HepG2 (cell line): ENCODE results near the gene XK. TPM values are rescaled to one million over a fixed set of nuclear protein-coding genes. Genes with fewer than 3 reads are reported as not detected.

Source experiments
- ATAC-seq: fragments of 200-7000 bp; cut with Tn5 transposase; 3 replicates; pipeline ENCODE4 v1.9.1; 2020; ENCODE audit warnings: mild to moderate bottlenecking, moderate library complexity
- BruUV-seq: library from RNA; stranded (reverse); fragments of 400-500 nt; replicated peaks from 2 replicates; lab custom pipeline; 2021; lab: Mats Ljungman, UMichigan
- CTCF ChIA-PET: fragments of 300-600 bp; formaldehyde crosslinking; extraction: SDS; loops from one replicate; lab custom pipeline; 2021; ENCODE audit warnings: low total read pairs, inconsistent platforms, low intra/inter-chr PET ratio; lab: Yijun Ruan, JAX
- POLR2A ChIA-PET: fragments of 350-600 bp; sonication (Branson Sonifier 250); formaldehyde crosslinking; loops from one replicate; lab custom pipeline; 2020; ENCODE audit warnings: antibody characterized with exemption, inconsistent platforms; lab: Yijun Ruan, JAX
- DNase-seq: peaks from one replicate; pipeline ENCODE4 v3.0.0-alpha.2; 2015; ENCODE audit warnings: low spot score
- FAIRE-seq: peaks from 3 replicates; lab custom pipeline; 2011; peaks lifted over from hg19 to GRCh38; lab: Jason Lieb, UNC
- H2AFZ ChIP-seq: one replicate; pipeline ENCODE4 v1.6.1; 2011; ENCODE audit warnings: low read length, inconsistent platforms
- H3K27ac ChIP-seq: fragments of 300-600 bp; 3 replicates; pipeline ENCODE4 v1.8.0; 2011; ENCODE audit warnings: mixed run types, mild to moderate bottlenecking, mixed read lengths, low read length, inconsistent platforms; ENCODE audit not compliant: insufficient read depth; ENCODE audit errors: extremely low read length
- H3K27me3 ChIP-seq, 2 experiments: fragments of 200-600 bp in 1 of 2; 2 replicates in 1 of 2; 3 replicates in 1 of 2; pipeline versions ENCODE4 v1.6.0 to v1.8.0; 2011; ENCODE audit warnings: low read length in 2 of 2, mild to moderate bottlenecking in 2 of 2, moderate library complexity in 2 of 2, inconsistent platforms in 1 of 2; ENCODE audit not compliant: insufficient read depth in 2 of 2, control insufficient read depth in 1 of 2
- H3K36me3 ChIP-seq, 2 experiments: fragments of 200-600 bp in 1 of 2; replicated peaks in 1 of 2; 2 replicates in 1 of 2; 3 replicates in 1 of 2; pipeline versions ENCODE4 v1.5.1 to v1.8.0; 2011; ENCODE audit warnings: low read length in 2 of 2, inconsistent platforms in 1 of 2; ENCODE audit not compliant: insufficient read depth in 2 of 2, control insufficient read depth in 1 of 2
- H3K4me1 ChIP-seq: 2 replicates; pipeline ENCODE4 v1.5.1; 2012; ENCODE audit warnings: low read length, inconsistent platforms; ENCODE audit not compliant: insufficient read depth
- H3K4me2 ChIP-seq: 2 replicates; pipeline ENCODE4 v1.6.0; 2011; ENCODE audit warnings: low read depth, low read length, inconsistent platforms
- H3K4me3 ChIP-seq, 3 experiments: fragments of 200-600 bp in 1 of 3; sonication (generic), shearing (Covaris generic) in 1 of 3; replicated peaks in 1 of 3; 2 replicates each; pipeline ENCODE4 v1.5.1; 2011 to 2016; ENCODE audit warnings: low read length in 3 of 3, inconsistent platforms in 2 of 3, low read depth in 2 of 3, mild to moderate bottlenecking in 2 of 3, control low read depth in 1 of 3, mixed read lengths in 1 of 3; ENCODE audit not compliant: insufficient read depth in 1 of 3
- H3K79me2 ChIP-seq: one replicate; pipeline ENCODE4 v1.6.1; 2011; ENCODE audit warnings: low read length, inconsistent platforms; ENCODE audit not compliant: insufficient read depth
- H3K9ac ChIP-seq: 2 replicates; pipeline ENCODE4 v1.6.0; 2011; ENCODE audit warnings: mild to moderate bottlenecking, low read depth, low read length, inconsistent platforms; ENCODE audit not compliant: insufficient read depth
- H3K9me3 ChIP-seq: 2 replicates; pipeline ENCODE4 v1.5.1; 2012; ENCODE audit warnings: mild to moderate bottlenecking, low read length
- H4K20me1 ChIP-seq: 2 replicates; pipeline ENCODE4 v1.6.0; 2011; ENCODE audit warnings: inconsistent platforms, mild to moderate bottlenecking, low read length, moderate library complexity; ENCODE audit not compliant: insufficient read depth
- ATF6 ChIP-seq: sonication (generic); formaldehyde crosslinking; conservative IDR thresholded peaks from 2 replicates; pipeline ENCODE4 v1.4.0; 2020; ENCODE audit warnings: missing genetic modification reagents
- ATM ChIP-seq: fragments of 450-650 bp; IDR thresholded peaks from 2 replicates; pipeline ENCODE4 v1.7.1; 2017; ENCODE audit warnings: mild to moderate bottlenecking, borderline replicate concordance
- ELF1 ChIP-seq: sonication (generic); formaldehyde crosslinking; IDR thresholded peaks from 2 replicates; pipeline ENCODE4 v1.4.0; 2020; ENCODE audit warnings: missing genetic modification reagents
- FOSL1 ChIP-seq: sonication (generic); formaldehyde crosslinking; IDR thresholded peaks from 2 replicates; pipeline ENCODE4 v1.9.0; 2021; ENCODE audit warnings: missing genetic modification reagents, borderline replicate concordance
- GATAD1 ChIP-seq: IDR thresholded peaks from 2 replicates; pipeline ENCODE4 v1.6.1; 2016; ENCODE audit warnings: missing genetic modification reagents, missing compliant biosample characterization
- KAT7 ChIP-seq: IDR thresholded peaks from 2 replicates; pipeline ENCODE4 v1.6.1; 2018; ENCODE audit warnings: borderline replicate concordance, missing compliant biosample characterization
- MYNN ChIP-seq: sonication (generic); formaldehyde crosslinking; IDR thresholded peaks from 2 replicates; pipeline ENCODE4 v1.4.0; 2020; ENCODE audit warnings: mild to moderate bottlenecking, low read depth, missing genetic modification reagents
- NFE2 ChIP-seq: sonication (generic); formaldehyde crosslinking; IDR thresholded peaks from 2 replicates; pipeline ENCODE4 v1.4.0; 2020; ENCODE audit warnings: missing genetic modification reagents
- PHF5A ChIP-seq: IDR thresholded peaks from one replicate; pipeline ENCODE4 v1.6.1; 2018; ENCODE audit warnings: low read depth, missing genetic modification reagents; ENCODE audit not compliant: unreplicated experiment
- POGK ChIP-seq: sonication (generic); formaldehyde crosslinking; conservative IDR thresholded peaks from 2 replicates; pipeline ENCODE4 v1.8.0; 2022; ENCODE audit warnings: mild to moderate bottlenecking, moderate library complexity, missing genetic modification reagents
- SP1 ChIP-seq, 2 experiments: fragments of 450-650 bp in 1 of 2; sonication (generic) in 1 of 2; formaldehyde crosslinking in 1 of 2; IDR thresholded peaks; 2 replicates each; pipeline versions ENCODE4 v1.4.0 to v1.6.1; 2016 to 2020; ENCODE audit warnings: missing genetic modification reagents in 1 of 2
- ZNF629 ChIP-seq: sonication (generic); formaldehyde crosslinking; conservative IDR thresholded peaks from 2 replicates; pipeline ENCODE4 v1.5.0; 2020; ENCODE audit warnings: missing genetic modification reagents
- ZSCAN5A ChIP-seq: sonication (generic); formaldehyde crosslinking; IDR thresholded peaks from 2 replicates; pipeline ENCODE4 v1.8.0; 2022; ENCODE audit warnings: mild to moderate bottlenecking, missing genetic modification reagents, borderline replicate concordance
- WGBS: methylation state at CpG from one replicate; pipeline ENCODE4 v1.1.6; 2017; ENCODE audit warnings: low lambda C conversion rate; 5-methylcytosine and 5-hydroxymethylcytosine counted together
- in situ Hi-C: cut with HindIII; loops from 2 replicates; pipeline ENCODE4 v1.10.0; 2017; ENCODE audit warnings: low pct_unique_long_range_greater_than_20kb; ENCODE audit not compliant: extremely low pct_ligation_motif_present
- intact Hi-C: fragments of 100-400 bp; cut with micrococcal nuclease; formaldehyde crosslinking; loops from one replicate; pipeline ENCODE4 v1.10.0; 2022; ENCODE audit not compliant: unreplicated experiment
- polyA plus RNA-seq, 8 experiments: library from polyadenylated mRNA; depleted of rRNA in 3 of 8; stranded (reverse) in 7 of 8; unstranded in 1 of 8; fragments of >200 nt; fragmentation: Illumina TruSeq in 4 of 8; extraction: Trizol in 4 of 8; gene quantifications; 2 replicates each; pipeline versions ENCODE4 v1.2.1 to v1.2.3, GENCODE V29; 2011 to 2016; ENCODE audit warnings: low read depth in 4 of 8, missing spikeins in 1 of 8, mixed read lengths in 1 of 8; ENCODE audit not compliant: insufficient read depth in 1 of 8
- total RNA-seq, 5 experiments: library from RNA; depleted of rRNA; stranded (reverse); fragments of >200 nt; fragmentation: Illumina TruSeq; extraction: Trizol; gene quantifications; 2 replicates each; pipeline ENCODE4 v1.2.3, GENCODE V29; 2016; ENCODE audit warnings: low read depth in 1 of 5

Gene XK
- total and polyA plus RNA-seq, 2 of the 13 experiments (the other 11 are each of a cell fraction or from before 2014, with no cell fraction given), result not detected

GRCh38 chrX:37679230-37679629, 6.4 kb upstream of the XK start:
- CTCF ChIA-PET, result no interaction called here
- H3K4me1 ChIP-seq, result no peaks in the 10 kb centered on the region
- no peak for ATAC-seq

More at GRCh38 chrX:37679230-37679629, 6.4 kb upstream of the XK start:
- no peak for DNase-seq
- no peaks in the 10 kb centered on the region for H3K36me3 ChIP-seq
- WGBS, result 0% methylated on average over 1 of the region's 1 CpG
- intact Hi-C loops, result no loop called here
- no peak overlapping the region for H2AFZ ChIP-seq
- no TSS peak for BruUV-seq
- H3K4me2 ChIP-seq, result no peak overlapping the region
- H4K20me1 ChIP-seq, result no peaks in the 10 kb centered on the region
- no peak overlapping the region for H3K4me3 ChIP-seq
- in situ Hi-C loops, result no loop called here
- no peak overlapping the region for H3K9ac ChIP-seq
- no peaks in the 10 kb centered on the region for H3K79me2 ChIP-seq
- no peak for FAIRE-seq
- TF ChIP-seq ATM, result no peak
- TF ChIP-seq PHF5A, result no peak
- TF ChIP-seq MYNN (CRISPR knock-in tag), result no peak
- no peak for TF ChIP-seq NFE2 (CRISPR knock-in tag)
- no peak for TF ChIP-seq KAT7 (CRISPR knock-in tag)
- TF ChIP-seq GATAD1 (CRISPR knock-in tag), result no peak
- TF ChIP-seq POGK (CRISPR knock-in tag), result no peak
- TF ChIP-seq ATF6 (CRISPR knock-in tag), result no peak
- TF ChIP-seq ZSCAN5A, result no peak
- TF ChIP-seq ZNF629 (CRISPR knock-in tag), result no peak
- TF ChIP-seq FOSL1, result no peak
- no peak for TF ChIP-seq SP1 (IDR thresholded peaks at IDR 0.05)
- no peak for TF ChIP-seq SP1 (CRISPR knock-in tag; IDR thresholded peaks at IDR 0.05)
- no peak for TF ChIP-seq ELF1 (CRISPR knock-in tag)
- TF ChIP-seq, all 625 proteins: peak for 0
- no peaks in the 10 kb centered on the region for H3K27me3 ChIP-seq
- POLR2A ChIA-PET, result no interaction called here
- H3K27ac ChIP-seq, result no peak overlapping the region
- H3K9me3 ChIP-seq, result no peaks in the 10 kb centered on the region
